SK-N-SH (cell line): ENCODE results near the gene SYPL2. TPM values are rescaled to one million over a fixed set of nuclear protein-coding genes. Genes with fewer than 3 reads are reported as not detected.

Experiments
- CTCF ChIA-PET: fragments of 300-600, 350-600 bp; formaldehyde crosslinking; extraction: SDS; loops from one replicate; lab custom pipeline; 2021; lab: Yijun Ruan, JAX
- POLR2A ChIA-PET: fragments of 350-600 bp; sonication (Branson Sonifier 250); formaldehyde crosslinking; extraction: SDS; loops from one replicate; lab custom pipeline; 2020; ENCODE audit warnings: antibody characterized with exemption, inconsistent platforms; lab: Yijun Ruan, JAX
- DNase-seq: peaks from one replicate; pipeline ENCODE4 v3.0.0; 2012
- H2AFZ ChIP-seq: fragments of 200-600 bp; sonication (generic); 2 replicates; pipeline ENCODE4 v1.8.1; 2016; ENCODE audit warnings: antibody characterized with exemption, mild to moderate bottlenecking, low read depth
- H3F3A ChIP-seq: fragments of 200-600 bp; sonication (generic); replicated peaks from 2 replicates; pipeline ENCODE3; 2016; ENCODE audit warnings: antibody characterized with exemption, mild to moderate bottlenecking; ENCODE audit not compliant: insufficient read depth
- H3K27ac ChIP-seq, 2 experiments: fragments of 200-500 bp in 1 of 2; fragments of 200-600 bp in 1 of 2; sonication (Bioruptor generic) in 1 of 2; sonication (generic), shearing (Covaris generic) in 1 of 2; 2 replicates each; pipeline versions ENCODE4 v1.5.1 to v1.6.1; 2014 to 2016; ENCODE audit warnings: low read depth in 2 of 2, inconsistent platforms in 1 of 2, low read length in 1 of 2, mild to moderate bottlenecking in 1 of 2, mixed read lengths in 1 of 2
- H3K27me3 ChIP-seq: fragments of 200-600 bp; sonication (generic), shearing (Covaris generic); 2 replicates; pipeline ENCODE4 v1.6.1; 2016; ENCODE audit warnings: mixed run types; ENCODE audit not compliant: insufficient read depth
- H3K36me3 ChIP-seq, 2 experiments: fragments of 200-500 bp in 1 of 2; fragments of 200-600 bp in 1 of 2; sonication (Bioruptor generic) in 1 of 2; sonication (generic) in 1 of 2; replicated peaks in 1 of 2; 2 replicates each; pipeline versions ENCODE3 to v1.5.1; 2014 to 2016; ENCODE audit warnings: low read length in 1 of 2, mild to moderate bottlenecking in 1 of 2; ENCODE audit not compliant: insufficient read depth in 2 of 2, control insufficient read depth in 1 of 2
- H3K4me1 ChIP-seq, 2 experiments: fragments of 200-500 bp in 1 of 2; fragments of 200-600 bp in 1 of 2; sonication (Bioruptor generic) in 1 of 2; sonication (generic), shearing (Covaris generic) in 1 of 2; 2 replicates each; pipeline versions ENCODE4 v1.5.1 to v1.6.1; 2014 to 2016; ENCODE audit warnings: low read depth in 1 of 2, low read length in 1 of 2, mixed run types in 1 of 2; ENCODE audit not compliant: insufficient read depth in 2 of 2, control insufficient read depth in 1 of 2
- H3K4me2 ChIP-seq: fragments of 200-600 bp; sonication (generic), shearing (Covaris generic); 2 replicates; pipeline ENCODE4 v1.6.1; 2017; ENCODE audit warnings: mixed run types
- H3K4me3 ChIP-seq, 2 experiments: fragments of 200-500 bp in 1 of 2; fragments of 200-600 bp in 1 of 2; sonication (Bioruptor generic) in 1 of 2; sonication (generic), shearing (Covaris generic) in 1 of 2; 2 replicates each; pipeline versions ENCODE4 v1.5.1 to v1.8.1; 2014 to 2016; ENCODE audit warnings: low read depth in 2 of 2, inconsistent platforms in 1 of 2, low read length in 1 of 2, mild to moderate bottlenecking in 1 of 2, mixed read lengths in 1 of 2, moderate library complexity in 1 of 2
- H3K79me2 ChIP-seq: fragments of 200-600 bp; sonication (generic); 2 replicates; pipeline ENCODE4 v1.8.1; 2017; ENCODE audit warnings: mild to moderate bottlenecking; ENCODE audit not compliant: insufficient read depth
- H3K9ac ChIP-seq: fragments of 200-600 bp; sonication (generic); 2 replicates; pipeline ENCODE4 v1.6.1; 2017; ENCODE audit warnings: mixed run types
- H3K9me2 ChIP-seq: fragments of 200-600 bp; sonication (generic); 2 replicates; pipeline ENCODE4 v1.6.1; 2017; ENCODE audit warnings: mixed run types
- H3K9me3 ChIP-seq: fragments of 200-600 bp; sonication (generic); 2 replicates; pipeline ENCODE4 v1.6.1; 2017; ENCODE audit warnings: mixed run types, mild to moderate bottlenecking, moderate library complexity
- H4K20me1 ChIP-seq: fragments of 200-600 bp; sonication (generic); 2 replicates; pipeline ENCODE4 v1.6.1; 2017; ENCODE audit warnings: mild to moderate bottlenecking, mixed run types; ENCODE audit not compliant: insufficient read depth
- ELF1 ChIP-seq: IDR thresholded peaks from 2 replicates; pipeline ENCODE4 v1.4.0; 2012
- FOSL2 ChIP-seq: IDR thresholded peaks from 2 replicates; pipeline ENCODE4 v1.4.0; 2012; ENCODE audit warnings: low read depth, mild to moderate bottlenecking, moderate library complexity, borderline replicate concordance
- GABPA ChIP-seq: IDR thresholded peaks from 2 replicates; pipeline ENCODE4 v1.4.0; 2012; ENCODE audit warnings: low read depth, mild to moderate bottlenecking
- MEF2A ChIP-seq: IDR thresholded peaks from 2 replicates; pipeline ENCODE4 v1.4.0; 2012; ENCODE audit warnings: low read depth, borderline replicate concordance
- POLR2AphosphoS5 ChIP-seq: IDR thresholded peaks from 2 replicates; pipeline ENCODE4 v1.6.1; 2012; ENCODE audit warnings: low read depth, low read length
- RAD21 ChIP-seq: IDR thresholded peaks from 2 replicates; pipeline ENCODE4 v1.6.1; 2012; ENCODE audit warnings: mild to moderate bottlenecking, low read length
- RCOR1 ChIP-seq: fragments of 150-350 bp; IDR thresholded peaks from 2 replicates; pipeline ENCODE4 v1.6.1; 2017; ENCODE audit warnings: antibody characterized with exemption, low read length
- RXRA ChIP-seq: IDR thresholded peaks from 2 replicates; pipeline ENCODE4 v1.4.0; 2012; ENCODE audit warnings: low read depth, mild to moderate bottlenecking, borderline replicate concordance
- SMC3 ChIP-seq: IDR thresholded peaks from 2 replicates; pipeline ENCODE4 v1.6.1; 2012; ENCODE audit warnings: low read depth, low read length, improper control_type of control experiment
- TCF12 ChIP-seq: IDR thresholded peaks from 2 replicates; pipeline ENCODE4 v1.4.0; 2012
- WGBS: methylation state at CpG from one replicate; pipeline ENCODE4 v1.1.6; 2017; ENCODE audit warnings: low lambda C conversion rate; 5-methylcytosine and 5-hydroxymethylcytosine counted together
- polyA plus RNA-seq, 3 experiments: library from polyadenylated mRNA; depleted of rRNA; stranded (reverse); fragments of >200 nt; gene quantifications; 2 replicates each; pipeline ENCODE4 v1.2.3, GENCODE V29; 2012
- TF ChIP-seq, protein P1 (sequence below): IDR thresholded peaks from 2 replicates; pipeline ENCODE4 v1.4.0; 2012; ENCODE audit warnings: low read depth, borderline replicate concordance
- TF ChIP-seq, protein P2 (sequence below): fragments of 150-350 bp; IDR thresholded peaks from 2 replicates; pipeline ENCODE4 v1.6.1; 2016; ENCODE audit warnings: mild to moderate bottlenecking, low read depth, low read length
- TF ChIP-seq, protein P3 (sequence below): fragments of 150-350 bp; IDR thresholded peaks from 2 replicates; pipeline ENCODE4 v1.6.1; 2017; ENCODE audit warnings: antibody characterized with exemption, low read length, low read depth, borderline replicate concordance
- TF ChIP-seq, protein P4 (sequence below): fragments of 200-600 bp; sonication (generic); IDR thresholded peaks from 2 replicates; pipeline ENCODE4 v1.6.1; 2017; ENCODE audit warnings: antibody characterized with exemption, mild to moderate bottlenecking, moderate library complexity
- TF ChIP-seq, protein P5 (sequence below): IDR thresholded peaks from 2 replicates; pipeline ENCODE4 v1.6.1; 2012; ENCODE audit warnings: mild to moderate bottlenecking, low read depth, low read length, moderate library complexity
- TF ChIP-seq, protein P6 (sequence below): IDR thresholded peaks from 2 replicates; pipeline ENCODE4 v1.4.0; 2012; ENCODE audit warnings: low read depth

Gene SYPL2
- polyA plus RNA-seq, 1 of the 3 experiments (the other 2 are of a cell fraction), result 0.03 TPM

DNA sequence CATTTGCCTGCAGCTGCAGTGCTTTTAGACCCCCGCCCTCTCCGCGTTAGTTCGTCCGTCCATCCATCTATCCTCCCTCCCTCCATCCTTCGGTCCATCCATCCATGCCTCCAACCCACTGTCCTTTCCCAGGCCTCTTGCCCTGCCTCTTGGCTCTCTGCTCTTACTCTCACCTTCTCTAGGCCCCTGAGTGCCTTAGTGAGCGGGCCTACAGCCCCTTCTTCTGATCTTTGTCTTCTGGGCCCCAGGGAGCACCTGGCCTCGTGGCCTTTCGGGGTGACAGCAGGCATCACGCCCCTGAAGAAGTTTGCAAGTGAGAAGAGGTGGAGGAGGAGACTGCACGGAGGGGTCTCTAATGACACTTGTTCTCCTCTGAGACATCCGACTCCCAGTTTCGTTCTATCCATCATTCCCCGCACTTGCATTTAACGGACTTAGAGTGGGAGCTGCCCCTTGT is 18.2 kb downstream of the SYPL2 start:
- peak overlapping the region in 1 of 2 experiments; percentile 93; a peak in 1 of 4 replicates for H3K27ac ChIP-seq
- POLR2A ChIA-PET, result interaction anchor here (1.0 to 1.4 kb wide), 2 partner anchors 46 to 87 kb away, joined by 3 to 7 read pairs; partner anchors contain the start of gene SORT1

DNA sequence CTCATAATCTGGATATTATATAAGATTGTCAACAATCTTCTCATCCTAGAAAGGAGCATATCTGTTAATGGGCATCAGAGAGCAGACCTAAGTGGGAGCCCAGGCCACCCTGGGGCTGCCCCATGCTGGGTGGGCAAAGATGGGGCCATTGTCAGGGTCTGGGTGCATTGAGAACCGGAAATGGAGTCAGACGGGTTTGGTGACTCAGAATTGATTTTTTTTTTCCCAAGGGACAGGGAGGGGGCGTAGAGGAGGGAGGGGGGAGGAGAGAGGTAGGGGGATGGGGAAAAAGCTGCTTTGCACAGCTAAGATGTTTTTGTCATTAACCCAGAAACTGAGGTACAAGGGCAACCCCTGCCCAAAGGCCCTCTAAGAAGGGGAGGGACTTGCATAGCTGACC is 18.7 kb downstream of the SYPL2 start:
- no peaks in the 10 kb centered on the region for H3F3A ChIP-seq
- H3K27me3 ChIP-seq, result peaks cover 14% of the 10 kb centered on the region; the same call in 1 of the 2 replicates
- H3K9ac ChIP-seq, result no peak overlapping the region
- H3K79me2 ChIP-seq, result peaks cover 12% of the 10 kb centered on the region; the same call in 1 of the 2 replicates
- CTCF ChIA-PET, result interaction anchor here (1.1 to 40.2 kb wide), 6 partner anchors 9 to 289 kb away, joined by 3 to 1710 read pairs (median 28); partner anchors contain the start of genes AMIGO1, CYB561D1 and GPR61
- DNase-seq, result no peak
- no peaks in the 10 kb centered on the region for H4K20me1 ChIP-seq
- peak overlapping the region; percentile 89 for H2AFZ ChIP-seq
- peak overlapping the region; percentile 58 to 82 for H3K4me3 ChIP-seq
- no peak overlapping the region for H3K27ac ChIP-seq
- no peaks in the 10 kb centered on the region for H3K9me3 ChIP-seq
- POLR2A ChIA-PET, result no interaction called here
- H3K36me3 ChIP-seq, result peaks cover 0 to 16% of the 10 kb centered on the region in 2 experiments
- no peaks in the 10 kb centered on the region for H3K9me2 ChIP-seq
- peak overlapping the region; percentile 95 for H3K4me2 ChIP-seq
- H3K4me1 ChIP-seq, result peaks cover 6 to 15% of the 10 kb centered on the region in 2 experiments; a peak in 2 of 4 replicates
- 13% methylated on average over 3 of the region's 3 CpGs for WGBS
- TF ChIP-seq, protein P1, sequence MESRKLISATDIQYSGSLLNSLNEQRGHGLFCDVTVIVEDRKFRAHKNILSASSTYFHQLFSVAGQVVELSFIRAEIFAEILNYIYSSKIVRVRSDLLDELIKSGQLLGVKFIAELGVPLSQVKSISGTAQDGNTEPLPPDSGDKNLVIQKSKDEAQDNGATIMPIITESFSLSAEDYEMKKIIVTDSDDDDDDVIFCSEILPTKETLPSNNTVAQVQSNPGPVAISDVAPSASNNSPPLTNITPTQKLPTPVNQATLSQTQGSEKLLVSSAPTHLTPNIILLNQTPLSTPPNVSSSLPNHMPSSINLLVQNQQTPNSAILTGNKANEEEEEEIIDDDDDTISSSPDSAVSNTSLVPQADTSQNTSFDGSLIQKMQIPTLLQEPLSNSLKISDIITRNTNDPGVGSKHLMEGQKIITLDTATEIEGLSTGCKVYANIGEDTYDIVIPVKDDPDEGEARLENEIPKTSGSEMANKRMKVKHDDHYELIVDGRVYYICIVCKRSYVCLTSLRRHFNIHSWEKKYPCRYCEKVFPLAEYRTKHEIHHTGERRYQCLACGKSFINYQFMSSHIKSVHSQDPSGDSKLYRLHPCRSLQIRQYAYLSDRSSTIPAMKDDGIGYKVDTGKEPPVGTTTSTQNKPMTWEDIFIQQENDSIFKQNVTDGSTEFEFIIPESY, result no peak
- TF ChIP-seq RXRA (no peak), GABPA (no peak), POLR2AphosphoS5 (no peak), ELF1 (no peak), RCOR1 (no peak), TCF12 (no peak), FOSL2 (no peak), MEF2A (no peak), RAD21 (no peak), SMC3 (no peak)
- TF ChIP-seq, protein P2, sequence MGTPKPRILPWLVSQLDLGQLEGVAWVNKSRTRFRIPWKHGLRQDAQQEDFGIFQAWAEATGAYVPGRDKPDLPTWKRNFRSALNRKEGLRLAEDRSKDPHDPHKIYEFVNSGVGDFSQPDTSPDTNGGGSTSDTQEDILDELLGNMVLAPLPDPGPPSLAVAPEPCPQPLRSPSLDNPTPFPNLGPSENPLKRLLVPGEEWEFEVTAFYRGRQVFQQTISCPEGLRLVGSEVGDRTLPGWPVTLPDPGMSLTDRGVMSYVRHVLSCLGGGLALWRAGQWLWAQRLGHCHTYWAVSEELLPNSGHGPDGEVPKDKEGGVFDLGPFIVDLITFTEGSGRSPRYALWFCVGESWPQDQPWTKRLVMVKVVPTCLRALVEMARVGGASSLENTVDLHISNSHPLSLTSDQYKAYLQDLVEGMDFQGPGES, result no peak
- TF ChIP-seq, protein P3, sequence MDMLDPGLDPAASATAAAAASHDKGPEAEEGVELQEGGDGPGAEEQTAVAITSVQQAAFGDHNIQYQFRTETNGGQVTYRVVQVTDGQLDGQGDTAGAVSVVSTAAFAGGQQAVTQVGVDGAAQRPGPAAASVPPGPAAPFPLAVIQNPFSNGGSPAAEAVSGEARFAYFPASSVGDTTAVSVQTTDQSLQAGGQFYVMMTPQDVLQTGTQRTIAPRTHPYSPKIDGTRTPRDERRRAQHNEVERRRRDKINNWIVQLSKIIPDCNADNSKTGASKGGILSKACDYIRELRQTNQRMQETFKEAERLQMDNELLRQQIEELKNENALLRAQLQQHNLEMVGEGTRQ, result no peak
- TF ChIP-seq, protein P4, sequence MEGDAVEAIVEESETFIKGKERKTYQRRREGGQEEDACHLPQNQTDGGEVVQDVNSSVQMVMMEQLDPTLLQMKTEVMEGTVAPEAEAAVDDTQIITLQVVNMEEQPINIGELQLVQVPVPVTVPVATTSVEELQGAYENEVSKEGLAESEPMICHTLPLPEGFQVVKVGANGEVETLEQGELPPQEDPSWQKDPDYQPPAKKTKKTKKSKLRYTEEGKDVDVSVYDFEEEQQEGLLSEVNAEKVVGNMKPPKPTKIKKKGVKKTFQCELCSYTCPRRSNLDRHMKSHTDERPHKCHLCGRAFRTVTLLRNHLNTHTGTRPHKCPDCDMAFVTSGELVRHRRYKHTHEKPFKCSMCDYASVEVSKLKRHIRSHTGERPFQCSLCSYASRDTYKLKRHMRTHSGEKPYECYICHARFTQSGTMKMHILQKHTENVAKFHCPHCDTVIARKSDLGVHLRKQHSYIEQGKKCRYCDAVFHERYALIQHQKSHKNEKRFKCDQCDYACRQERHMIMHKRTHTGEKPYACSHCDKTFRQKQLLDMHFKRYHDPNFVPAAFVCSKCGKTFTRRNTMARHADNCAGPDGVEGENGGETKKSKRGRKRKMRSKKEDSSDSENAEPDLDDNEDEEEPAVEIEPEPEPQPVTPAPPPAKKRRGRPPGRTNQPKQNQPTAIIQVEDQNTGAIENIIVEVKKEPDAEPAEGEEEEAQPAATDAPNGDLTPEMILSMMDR, result no peak
- TF ChIP-seq, protein P5, sequence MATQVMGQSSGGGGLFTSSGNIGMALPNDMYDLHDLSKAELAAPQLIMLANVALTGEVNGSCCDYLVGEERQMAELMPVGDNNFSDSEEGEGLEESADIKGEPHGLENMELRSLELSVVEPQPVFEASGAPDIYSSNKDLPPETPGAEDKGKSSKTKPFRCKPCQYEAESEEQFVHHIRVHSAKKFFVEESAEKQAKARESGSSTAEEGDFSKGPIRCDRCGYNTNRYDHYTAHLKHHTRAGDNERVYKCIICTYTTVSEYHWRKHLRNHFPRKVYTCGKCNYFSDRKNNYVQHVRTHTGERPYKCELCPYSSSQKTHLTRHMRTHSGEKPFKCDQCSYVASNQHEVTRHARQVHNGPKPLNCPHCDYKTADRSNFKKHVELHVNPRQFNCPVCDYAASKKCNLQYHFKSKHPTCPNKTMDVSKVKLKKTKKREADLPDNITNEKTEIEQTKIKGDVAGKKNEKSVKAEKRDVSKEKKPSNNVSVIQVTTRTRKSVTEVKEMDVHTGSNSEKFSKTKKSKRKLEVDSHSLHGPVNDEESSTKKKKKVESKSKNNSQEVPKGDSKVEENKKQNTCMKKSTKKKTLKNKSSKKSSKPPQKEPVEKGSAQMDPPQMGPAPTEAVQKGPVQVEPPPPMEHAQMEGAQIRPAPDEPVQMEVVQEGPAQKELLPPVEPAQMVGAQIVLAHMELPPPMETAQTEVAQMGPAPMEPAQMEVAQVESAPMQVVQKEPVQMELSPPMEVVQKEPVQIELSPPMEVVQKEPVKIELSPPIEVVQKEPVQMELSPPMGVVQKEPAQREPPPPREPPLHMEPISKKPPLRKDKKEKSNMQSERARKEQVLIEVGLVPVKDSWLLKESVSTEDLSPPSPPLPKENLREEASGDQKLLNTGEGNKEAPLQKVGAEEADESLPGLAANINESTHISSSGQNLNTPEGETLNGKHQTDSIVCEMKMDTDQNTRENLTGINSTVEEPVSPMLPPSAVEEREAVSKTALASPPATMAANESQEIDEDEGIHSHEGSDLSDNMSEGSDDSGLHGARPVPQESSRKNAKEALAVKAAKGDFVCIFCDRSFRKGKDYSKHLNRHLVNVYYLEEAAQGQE, result no peak
- TF ChIP-seq, protein P6, sequence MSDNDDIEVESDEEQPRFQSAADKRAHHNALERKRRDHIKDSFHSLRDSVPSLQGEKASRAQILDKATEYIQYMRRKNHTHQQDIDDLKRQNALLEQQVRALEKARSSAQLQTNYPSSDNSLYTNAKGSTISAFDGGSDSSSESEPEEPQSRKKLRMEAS, result no peak

More for the DNA sequence above, 18.2 kb downstream of the SYPL2 start:
- H3K4me2 ChIP-seq, result peak overlapping the region; percentile 95
- peak overlapping the region; percentile 89 for H2AFZ ChIP-seq
- no peaks in the 10 kb centered on the region for H3F3A ChIP-seq
- H3K9me2 ChIP-seq, result no peaks in the 10 kb centered on the region
- H3K4me3 ChIP-seq, result peak overlapping the region; percentile 58 to 82
- H3K36me3 ChIP-seq, result peaks cover 0 to 16% of the 10 kb centered on the region in 2 experiments
- no peak for DNase-seq
- peak overlapping the region; percentile 87; the same call in 1 of the 2 replicates for H3K9ac ChIP-seq
- no peak for TF ChIP-seq MEF2A
- H4K20me1 ChIP-seq, result no peaks in the 10 kb centered on the region
- CTCF ChIA-PET, result interaction anchor here (0.6 to 40.2 kb wide), 7 partner anchors 9 to 290 kb away, joined by 3 to 1710 read pairs (median 5); partner anchors contain the start of genes AMIGO1, CYB561D1 and GPR61
- peaks cover 6 to 15% of the 10 kb centered on the region in 2 experiments; a peak in 2 of 4 replicates for H3K4me1 ChIP-seq
- WGBS, result 29% methylated on average over 15 of the region's 15 CpGs
- H3K9me3 ChIP-seq, result no peaks in the 10 kb centered on the region
- H3K79me2 ChIP-seq, result peaks cover 12% of the 10 kb centered on the region; the same call in 1 of the 2 replicates
- H3K27me3 ChIP-seq, result peaks cover 17% of the 10 kb centered on the region; the same call in 1 of the 2 replicates
